DMS 273 (cell line): ENCODE data around the gene LRRC61.
"Not testable (repeated sequence)": the region's sequence is repeated elsewhere in the genome, so short reads cannot be mapped to it uniquely, and the experiment has no call there.

ENCODE experiments used
- DNase-seq: peaks from one replicate; lab custom pipeline; 2025; ENCODE audit not compliant: unreplicated experiment; lab: John Stamatoyannopoulos, UW

The LRRC61 gene, protein sequence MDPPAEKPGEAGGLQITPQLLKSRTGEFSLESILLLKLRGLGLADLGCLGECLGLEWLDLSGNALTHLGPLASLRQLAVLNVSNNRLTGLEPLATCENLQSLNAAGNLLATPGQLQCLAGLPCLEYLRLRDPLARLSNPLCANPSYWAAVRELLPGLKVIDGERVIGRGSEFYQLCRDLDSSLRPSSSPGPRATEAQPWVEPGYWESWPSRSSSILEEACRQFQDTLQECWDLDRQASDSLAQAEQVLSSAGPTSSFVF

DNA sequence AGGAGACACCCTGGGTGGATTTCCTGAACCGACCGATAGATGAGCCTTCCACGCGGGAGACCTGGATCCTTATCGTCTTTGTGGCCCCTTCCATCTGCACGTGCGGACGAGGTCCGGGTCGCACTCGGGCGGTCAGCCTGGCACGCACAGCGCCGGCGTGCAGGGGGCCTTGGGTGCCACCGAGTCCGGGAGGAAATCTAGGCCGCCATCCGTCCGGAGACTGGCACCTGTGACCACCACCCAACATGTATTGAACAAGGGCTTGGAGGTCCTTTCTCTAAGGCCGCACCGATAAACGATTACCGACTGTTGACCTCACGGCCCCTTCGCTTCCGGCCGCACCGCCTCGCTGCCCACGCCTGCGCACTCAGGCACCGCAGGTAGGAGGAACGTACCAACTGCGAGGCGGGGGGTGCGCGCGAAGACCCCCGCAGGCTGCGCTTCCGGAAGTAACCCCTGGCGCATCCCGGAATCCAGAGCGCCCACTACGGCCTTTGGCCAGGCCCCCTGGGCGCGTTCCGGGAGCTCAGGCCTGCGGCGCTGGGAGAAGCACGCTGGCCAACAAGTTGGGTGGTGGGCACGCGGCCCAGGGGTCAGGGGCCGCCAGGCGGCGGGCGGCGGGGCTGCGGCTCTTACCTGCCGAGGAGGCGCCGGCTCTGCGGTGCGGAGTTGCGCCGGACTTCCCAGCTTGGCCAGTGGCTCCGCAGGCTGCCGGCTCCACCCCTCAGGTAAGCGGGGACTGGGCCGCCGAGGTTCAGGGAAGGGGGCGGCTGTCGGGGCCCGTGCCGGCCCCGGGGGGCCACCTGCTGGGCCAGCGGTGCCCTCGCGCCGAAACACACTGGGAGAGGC, at the start of gene LRRC61, which contains the start of gene ACTR3C:
LRRC61 (plus strand) TSS at position 523 of the 849 bp plus-strand sequence. CDS start 13,507 bp downstream, outside the sequence.
ACTR3C (minus strand) TSS at position 713 of the 849 bp plus-strand sequence. CDS start 28,249 bp downstream, outside the sequence.
- DNase-seq, result no peak

DNA sequence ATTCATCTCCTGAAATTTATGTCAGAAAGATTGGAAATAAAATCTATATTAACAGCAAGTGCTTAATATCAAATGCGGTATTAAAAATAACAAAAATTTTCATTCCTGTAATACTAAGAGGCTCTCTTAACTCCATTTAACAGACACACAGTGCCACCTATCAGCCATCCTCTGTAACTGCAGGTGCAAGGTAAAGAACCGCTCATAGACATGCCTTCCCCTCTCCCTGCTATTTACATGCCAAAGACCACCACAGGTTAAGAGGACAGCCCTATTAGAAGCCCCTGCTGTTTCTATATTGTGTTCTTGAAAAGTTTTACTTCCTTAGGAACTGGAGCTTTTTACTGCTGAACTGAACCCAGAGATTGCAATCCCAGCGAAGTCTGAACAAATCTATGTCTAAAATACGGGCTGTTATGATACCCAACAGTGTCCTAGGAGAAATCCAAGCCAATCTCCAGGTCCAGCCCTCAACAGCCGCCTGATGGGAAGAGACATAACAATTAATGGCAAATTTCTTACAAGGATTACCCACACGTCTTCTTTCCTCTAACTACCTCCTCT, 46.9 kb upstream of the LRRC61 start:
- peak; percentile 82 for DNase-seq

DNA sequence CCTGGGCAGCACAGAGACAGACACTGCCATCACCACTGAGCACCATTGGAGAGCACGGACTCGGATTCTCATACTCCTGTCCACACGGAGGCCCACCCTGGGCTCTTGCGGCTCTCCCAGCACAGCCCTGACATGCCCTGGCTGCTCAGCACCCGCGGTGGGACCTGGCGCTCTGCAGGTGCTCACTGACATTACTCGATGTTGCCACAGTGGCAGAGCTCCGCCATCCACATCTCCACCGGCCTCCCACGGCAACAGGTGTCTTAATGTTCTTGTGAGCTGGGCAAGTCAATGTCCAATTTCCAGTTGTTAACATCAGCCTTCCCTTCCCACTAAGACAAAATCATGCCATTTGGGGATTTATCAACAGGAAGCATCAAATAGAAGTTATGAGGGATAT, 44.8 kb upstream of the LRRC61 start:
- not testable (repeated sequence) for DNase-seq

DNA sequence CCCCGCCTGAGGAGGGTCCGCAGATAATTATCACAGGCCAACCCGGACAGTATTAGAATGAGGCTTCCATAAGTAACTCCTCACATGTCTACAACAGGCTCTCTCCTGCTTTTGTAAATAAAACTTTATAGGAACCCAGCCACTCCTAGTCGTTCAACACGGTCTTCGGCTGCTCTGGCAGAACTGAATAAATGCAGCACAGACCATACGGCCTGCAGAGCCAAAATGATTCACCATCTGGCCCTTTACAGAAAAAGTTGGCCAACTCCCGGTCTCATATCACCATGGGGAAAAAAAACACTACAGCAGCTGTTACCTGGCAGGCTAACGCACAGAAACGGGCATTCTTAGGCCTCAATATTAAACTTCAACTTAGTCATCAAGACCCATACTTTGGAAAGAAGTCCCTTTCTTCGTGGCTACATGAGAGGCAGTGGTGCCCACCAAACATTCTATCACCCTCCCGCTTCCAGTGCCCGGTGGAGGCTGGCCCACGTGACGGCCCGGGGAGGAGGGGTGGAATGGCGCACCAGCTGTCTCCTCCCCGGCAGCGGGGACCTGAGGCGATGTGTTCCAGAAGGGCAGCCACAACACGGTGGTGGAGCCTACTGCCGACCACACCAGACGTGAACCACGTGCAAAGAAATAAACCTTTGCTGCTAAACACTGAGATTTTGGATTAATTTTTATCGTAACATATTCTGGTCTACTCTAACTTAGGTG, 41.3 kb upstream of the LRRC61 start:
- not testable (repeated sequence) for DNase-seq

DNA sequence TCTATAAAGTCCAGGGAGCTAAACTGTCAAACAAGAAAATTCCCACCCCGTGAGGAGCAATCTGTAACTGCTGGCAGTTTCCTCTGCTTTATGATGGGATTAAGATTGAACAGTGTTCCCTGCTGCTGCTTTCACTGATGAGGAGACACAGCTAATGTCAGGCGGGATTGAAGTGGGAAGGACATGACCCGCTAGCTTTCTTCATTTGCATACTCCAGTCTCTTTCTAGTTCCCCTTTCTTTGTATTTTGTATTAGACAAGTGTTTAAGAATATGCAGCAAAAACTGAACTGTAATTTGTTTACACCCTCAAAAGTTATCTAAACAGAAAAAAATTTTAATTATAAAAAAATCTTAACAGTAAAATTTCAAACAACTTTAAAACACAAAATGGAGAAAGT, 40.0 kb upstream of the LRRC61 start:
- DNase-seq, result peak; percentile 42

DNA sequence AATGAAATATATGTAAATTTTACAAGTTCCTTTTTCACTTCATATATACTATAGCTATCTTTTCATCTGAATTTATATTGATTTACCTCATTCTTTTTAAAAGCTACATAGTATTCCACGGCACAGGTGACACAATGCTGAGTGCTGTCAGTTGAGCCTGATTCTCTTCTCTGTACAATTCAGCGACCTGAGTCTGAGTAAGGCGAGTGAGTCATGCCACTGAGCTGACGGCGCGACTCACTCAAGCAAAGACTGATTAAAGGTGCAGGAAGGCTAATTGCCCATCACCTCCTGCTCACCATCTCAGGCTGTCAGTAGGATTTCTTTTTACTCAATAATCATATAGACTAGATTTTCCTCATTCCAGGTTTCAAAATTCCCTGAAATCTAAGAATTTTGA, 39.5 kb upstream of the LRRC61 start:
- not testable (repeated sequence) for DNase-seq

DNA sequence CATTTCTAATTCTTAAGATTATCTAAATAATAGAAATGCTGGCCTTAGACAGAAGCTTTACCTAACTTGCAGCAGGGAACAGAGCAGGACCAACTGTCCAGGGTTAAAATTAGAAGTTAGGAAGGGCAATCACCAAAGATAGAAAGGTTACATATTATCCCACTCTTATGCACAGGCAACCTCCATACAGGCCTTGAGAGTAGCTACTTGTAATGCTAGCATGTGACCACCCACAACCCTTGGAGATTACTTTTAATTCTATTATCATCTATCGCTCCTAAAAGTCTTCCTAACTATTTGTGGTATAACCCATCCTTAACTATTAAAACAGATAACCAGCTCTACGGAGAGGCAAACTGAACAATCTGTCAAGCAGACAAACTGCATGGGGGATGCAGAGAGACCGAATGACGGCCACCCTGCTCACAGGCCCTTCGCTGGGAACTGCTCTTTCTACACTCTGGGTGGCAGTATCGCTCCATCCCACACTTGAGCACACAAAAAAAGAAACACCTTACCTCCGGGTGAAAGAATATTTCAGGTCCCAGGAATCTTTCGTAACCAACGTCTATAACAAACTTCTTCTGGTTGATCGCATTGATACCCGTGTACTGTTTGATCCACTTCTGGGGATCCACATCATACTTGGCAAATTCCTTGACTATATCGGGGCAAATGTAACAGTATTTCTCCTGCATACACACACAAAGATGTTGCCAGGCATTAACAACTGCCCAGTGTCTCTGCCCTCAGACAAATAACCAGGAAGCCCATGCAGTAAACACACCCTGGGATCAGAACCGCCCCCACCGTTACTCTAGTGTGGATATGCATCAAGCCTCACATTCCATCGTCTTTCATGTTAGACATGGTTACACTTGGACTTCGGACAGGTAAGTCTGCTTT, 37.1 kb upstream of the LRRC61 start:
- peak; percentile 81 for DNase-seq

DNA sequence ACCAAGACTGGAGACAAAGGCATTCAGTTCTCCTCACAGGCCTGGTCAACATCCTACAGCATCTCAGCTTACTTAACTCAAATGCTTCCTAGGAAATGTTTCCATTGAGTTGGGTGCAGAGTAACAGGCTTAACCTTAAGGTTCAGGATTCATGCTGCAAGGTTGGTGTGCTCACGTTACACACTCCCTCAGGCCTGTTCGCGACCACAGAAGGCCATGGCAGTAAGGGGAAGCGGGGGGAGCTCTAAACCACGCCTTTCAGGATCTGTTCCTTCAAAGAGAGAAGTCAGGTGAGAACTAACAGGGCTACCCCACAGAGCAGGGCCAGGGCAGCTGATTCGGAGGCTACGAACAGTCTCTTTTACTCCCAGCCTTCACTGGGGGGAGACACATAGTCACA, 35.3 kb upstream of the LRRC61 start:
- DNase-seq, result not testable (repeated sequence)

DNA sequence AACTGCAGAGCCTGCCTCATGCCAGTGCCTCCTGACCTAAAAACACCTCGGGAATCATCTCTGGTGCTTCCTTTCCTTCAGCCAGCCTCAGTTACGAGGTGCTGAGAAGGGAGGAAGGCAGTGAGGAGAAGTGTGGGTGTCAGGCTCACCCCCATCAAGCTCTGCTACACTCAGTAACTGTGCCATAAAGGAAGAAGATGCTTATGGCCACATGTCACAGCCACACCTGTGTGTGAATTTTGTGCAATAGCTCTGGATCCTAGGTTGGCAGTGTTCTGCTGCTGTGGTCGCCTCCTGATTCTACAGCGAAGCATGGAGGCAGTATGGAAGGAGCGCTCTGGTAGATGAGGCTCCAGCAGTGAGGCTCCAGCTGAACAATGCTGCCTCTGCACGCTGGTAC, 34.3 kb upstream of the LRRC61 start:
- not testable (repeated sequence) for DNase-seq

DNA sequence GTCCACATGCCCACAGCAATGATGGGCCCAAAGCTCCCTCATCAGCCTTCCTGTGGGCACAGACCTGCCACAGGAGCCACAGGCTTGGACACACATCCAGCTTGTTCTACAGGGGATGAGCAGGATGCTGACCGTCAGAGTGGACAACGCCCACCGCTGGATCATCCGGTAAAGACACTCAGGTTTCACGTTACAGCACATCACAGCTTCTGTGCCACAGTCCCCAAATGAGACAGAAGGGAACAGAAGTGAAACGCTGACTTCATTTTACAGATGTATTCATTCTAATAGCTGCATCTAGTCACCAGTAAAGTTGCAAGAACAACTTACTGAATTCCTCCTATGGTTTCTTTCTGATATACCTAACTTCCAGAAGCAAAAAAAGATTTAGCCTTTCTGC, 32.8 kb upstream of the LRRC61 start:
- DNase-seq, result not testable (repeated sequence)

DNA sequence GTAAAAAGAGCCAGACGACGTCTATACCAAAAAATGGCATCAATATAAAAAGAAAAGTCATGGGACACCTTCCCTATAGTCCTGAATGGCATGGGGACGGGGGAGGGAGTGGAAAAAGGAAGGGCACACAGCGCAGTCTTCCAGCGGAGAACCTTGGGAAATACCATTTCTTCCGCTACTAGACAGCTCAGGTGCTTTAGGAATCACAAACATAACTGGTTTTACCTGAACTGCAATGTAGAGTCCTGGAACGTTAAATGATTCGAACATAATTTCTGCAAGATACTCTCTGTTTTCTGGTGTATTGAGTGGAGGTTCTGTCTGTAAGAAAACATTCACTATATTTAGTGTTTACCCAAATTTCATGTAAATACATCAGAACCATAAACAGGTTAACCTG, 28.1 kb upstream of the LRRC61 start:
- not testable (repeated sequence) for DNase-seq

DNA sequence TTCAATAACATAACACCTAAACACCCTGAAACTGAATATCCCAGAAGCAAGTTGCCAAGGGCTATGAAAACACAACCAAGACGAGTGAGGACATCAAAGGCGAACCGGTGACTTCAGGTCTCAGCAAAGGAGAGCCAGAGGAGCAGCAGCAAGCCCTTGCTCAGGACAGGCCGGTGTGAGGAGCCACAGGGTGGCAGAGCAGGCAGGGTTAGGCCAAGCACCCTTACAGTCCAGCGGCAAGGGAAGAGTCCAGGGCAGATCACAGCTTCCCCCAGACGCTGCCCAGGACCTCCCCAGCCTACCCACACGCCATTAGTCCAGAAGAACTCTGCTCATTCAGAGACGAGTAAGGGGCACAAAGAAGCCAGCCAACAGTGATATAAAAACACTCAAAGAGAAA, 27.5 kb upstream of the LRRC61 start:
- DNase-seq, result not testable (repeated sequence)

DNA sequence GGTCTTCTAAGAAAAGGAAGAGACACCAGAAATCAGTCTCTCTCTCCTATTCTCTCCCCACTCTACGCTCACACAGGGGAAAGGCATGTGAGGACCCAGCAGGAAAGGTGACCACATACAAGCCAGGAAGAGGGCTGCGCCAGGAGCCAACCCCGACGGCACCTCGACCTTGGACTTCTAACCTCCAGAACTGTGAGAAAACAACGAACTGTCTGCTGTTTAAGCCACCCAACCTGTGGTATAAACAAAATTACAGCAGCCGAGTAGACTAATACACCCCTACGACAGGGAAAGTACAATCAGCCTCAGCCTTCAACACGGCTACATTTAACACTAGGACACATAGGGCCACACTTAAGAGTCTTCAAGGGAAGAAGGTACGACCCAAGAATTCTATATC, 26.4 kb upstream of the LRRC61 start:
- DNase-seq, result not testable (repeated sequence)

DNA sequence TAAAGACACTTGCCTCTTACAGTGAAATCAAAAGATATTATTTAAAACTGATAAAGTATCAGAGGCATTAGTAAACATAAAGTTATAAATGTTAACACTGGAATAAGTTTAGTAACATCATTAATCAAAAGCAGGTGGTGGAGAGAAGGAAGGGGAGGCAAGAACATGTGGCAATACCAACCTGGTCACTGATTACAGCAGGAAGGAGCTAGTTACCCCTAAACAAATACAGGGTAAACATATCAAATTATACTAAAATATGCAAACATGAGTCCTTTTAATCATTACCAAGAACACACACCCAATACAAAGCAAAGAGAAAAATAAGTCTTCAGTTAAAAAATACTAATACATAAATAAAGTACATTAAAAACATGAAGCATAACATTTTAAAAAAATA, 25.2 kb upstream of the LRRC61 start:
- DNase-seq, result not testable (repeated sequence)

DNA sequence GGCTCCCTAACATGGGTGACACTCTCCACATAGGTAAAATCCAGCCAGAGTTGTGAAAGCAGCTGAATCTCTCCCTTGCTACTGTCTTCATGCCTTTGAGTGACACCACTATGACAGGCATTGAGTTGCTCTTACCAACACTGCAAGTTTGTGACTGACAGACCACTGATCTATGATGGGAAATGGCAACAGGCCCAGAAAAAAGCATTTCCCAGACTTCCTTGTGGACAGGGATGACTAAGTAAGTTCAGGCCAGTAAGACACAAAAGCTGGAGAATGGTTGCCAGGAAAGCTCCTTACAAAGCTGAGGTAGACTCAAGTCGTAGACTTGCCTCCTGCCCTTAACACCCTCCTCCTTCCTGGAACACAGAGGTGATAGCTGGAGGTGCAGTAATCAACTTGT, 20.2 kb upstream of the LRRC61 start:
- DNase-seq, result not testable (repeated sequence)

DNA sequence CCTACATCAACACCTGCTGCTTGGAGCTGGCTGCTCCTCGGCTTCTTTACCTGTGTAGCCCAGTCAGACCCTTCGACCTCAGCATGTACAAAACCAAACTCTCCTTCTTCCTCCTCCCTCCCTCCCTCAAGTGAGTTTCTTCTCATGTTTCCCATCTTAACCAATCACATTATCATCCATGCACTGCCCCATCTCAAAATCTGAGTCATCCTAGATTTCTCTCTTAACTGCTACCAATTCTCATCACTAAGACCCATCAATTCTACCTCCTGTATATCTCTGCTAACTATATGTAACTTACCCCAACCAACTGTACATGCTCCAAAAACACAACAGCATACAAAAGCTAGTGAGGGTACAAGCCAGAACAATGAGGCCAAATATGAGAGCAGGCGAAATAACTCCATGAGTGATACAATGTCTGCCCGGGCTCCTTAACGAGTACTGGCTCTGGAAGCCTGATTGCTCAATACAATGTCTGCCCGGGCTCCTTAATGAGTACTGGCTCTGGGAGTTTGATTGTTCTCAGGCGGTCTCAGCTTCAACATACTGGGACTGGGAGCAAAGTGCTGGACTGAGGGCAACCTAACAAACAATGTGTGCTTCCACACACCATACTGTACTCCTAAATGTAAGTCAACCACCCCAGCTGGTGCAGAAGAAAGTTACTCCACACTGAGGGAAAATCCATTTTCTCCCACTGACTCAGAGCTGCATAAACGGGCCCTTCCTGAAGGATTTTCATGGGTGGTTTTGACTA, 18.5 kb upstream of the LRRC61 start:
- not testable (repeated sequence) for DNase-seq

DNA sequence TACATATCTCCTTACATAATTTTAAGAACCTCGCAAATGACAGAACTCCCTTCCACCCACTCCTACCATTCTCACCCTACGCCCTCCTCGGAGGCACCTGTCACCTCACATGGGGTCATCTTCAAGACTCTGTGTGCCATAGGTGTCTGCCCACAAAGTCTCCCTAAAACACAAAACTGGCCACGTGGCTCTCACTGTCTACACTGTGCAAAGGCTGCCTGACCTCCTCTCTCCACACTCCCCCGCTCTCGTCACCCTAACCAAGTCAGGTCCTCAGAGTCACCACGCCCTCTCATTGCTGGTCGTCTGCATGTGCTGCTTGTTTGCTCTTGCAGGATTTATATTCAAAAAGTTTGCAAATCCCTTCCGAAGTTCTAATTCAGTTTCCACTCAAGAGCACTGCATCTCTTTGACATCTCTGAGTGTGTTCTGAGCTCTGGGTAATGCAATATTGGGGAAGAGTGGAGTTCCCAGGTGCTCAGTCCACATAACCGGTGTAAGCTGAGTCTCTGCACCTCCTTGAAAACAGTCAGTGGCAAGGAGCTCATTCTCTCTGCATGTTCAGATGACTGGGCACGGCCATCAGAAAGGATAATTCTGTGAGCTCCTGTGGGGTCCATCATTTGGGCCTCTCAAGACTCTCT, 17.8 kb upstream of the LRRC61 start:
- DNase-seq, result not testable (repeated sequence)

DNA sequence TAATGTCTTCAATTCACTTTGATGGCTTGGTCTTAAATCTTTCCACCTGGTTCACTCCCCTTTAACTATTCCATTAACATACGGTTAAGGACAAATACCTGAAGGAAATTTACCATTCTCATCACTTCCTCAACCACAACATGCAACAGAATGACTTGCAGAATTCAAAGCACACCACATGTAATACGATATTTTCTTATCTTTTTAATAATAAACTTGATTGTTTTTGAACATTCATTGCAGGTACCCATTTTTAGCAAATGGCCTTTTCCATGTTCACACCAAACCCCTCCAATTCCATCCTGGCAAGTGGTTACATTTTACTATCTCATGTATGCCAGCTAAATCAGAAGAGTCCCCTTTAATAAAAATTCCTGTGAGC, 17.3 kb upstream of the LRRC61 start:
- not testable (repeated sequence) for DNase-seq

DNA sequence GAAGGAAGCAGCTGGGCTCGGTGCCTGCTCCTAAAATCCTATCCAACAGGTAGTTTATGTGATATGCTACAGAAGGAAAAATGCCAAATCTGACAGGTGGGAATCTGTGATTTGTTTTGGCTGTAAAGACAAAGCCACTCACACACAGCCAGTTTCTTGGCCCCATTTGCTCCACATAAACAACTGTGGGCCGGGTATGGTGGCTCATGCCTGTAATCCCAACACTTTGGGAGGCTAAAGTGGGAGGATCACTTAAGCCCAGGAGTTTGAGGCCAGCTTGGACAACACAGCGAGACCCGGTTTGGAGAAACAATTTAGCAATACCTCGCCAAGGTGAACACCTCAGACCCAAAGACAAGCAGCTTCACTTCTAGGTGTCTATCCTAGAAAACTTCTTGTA, 16.8 kb upstream of the LRRC61 start:
- DNase-seq, result not testable (repeated sequence)
